HL-60 (cell line): Measurements from ENCODE around the gene MXD1.

ENCODE experiments used
- DNase-seq, 2 experiments: peaks; one replicate each; pipeline ENCODE4 v3.0.0-alpha.2; 2010 to 2020; ENCODE audit warnings: low read depth in 1 of 2, low spot score in 1 of 2
- H3K27ac ChIP-seq: fragments of 250-450 bp; sonication (Bioruptor Pico); replicated peaks from 2 replicates; pipeline ENCODE4 v1.5.1; 2020; ENCODE audit warnings: mild to moderate bottlenecking, moderate library complexity
- H3K27me3 ChIP-seq: fragments of 250-450 bp; sonication (Bioruptor Pico); 2 replicates; pipeline ENCODE4 v1.5.1; 2021; ENCODE audit warnings: mild to moderate bottlenecking, moderate library complexity; ENCODE audit not compliant: insufficient read depth, poor library complexity, severe bottlenecking
- H3K4me3 ChIP-seq: replicated peaks from 2 replicates; pipeline ENCODE4 v1.5.1; 2011; ENCODE audit warnings: mild to moderate bottlenecking, control low read depth, low read length; ENCODE audit not compliant: insufficient read depth
- GABPA ChIP-seq: IDR thresholded peaks from 2 replicates; pipeline ENCODE4 v1.6.1; 2012; ENCODE audit warnings: low read depth
- POLR2AphosphoS5 ChIP-seq: IDR thresholded peaks from 2 replicates; pipeline ENCODE4 v1.6.1; 2012; ENCODE audit warnings: low read depth
- SPI1 ChIP-seq: IDR thresholded peaks from 2 replicates; pipeline ENCODE4 v1.6.1; 2012; ENCODE audit warnings: low read depth, mild to moderate bottlenecking, borderline replicate concordance
- TF ChIP-seq, protein P1 (sequence below): IDR thresholded peaks from one replicate; pipeline ENCODE4 v1.5.1; 2011; ENCODE audit warnings: low read length, control low read depth, inconsistent platforms; ENCODE audit not compliant: insufficient read depth
- TF ChIP-seq, protein P2 (sequence below): IDR thresholded peaks from 2 replicates; pipeline ENCODE4 v1.6.1; 2012; ENCODE audit warnings: low read depth; ENCODE audit not compliant: insufficient replicate concordance

Gene MXD1

DNA sequence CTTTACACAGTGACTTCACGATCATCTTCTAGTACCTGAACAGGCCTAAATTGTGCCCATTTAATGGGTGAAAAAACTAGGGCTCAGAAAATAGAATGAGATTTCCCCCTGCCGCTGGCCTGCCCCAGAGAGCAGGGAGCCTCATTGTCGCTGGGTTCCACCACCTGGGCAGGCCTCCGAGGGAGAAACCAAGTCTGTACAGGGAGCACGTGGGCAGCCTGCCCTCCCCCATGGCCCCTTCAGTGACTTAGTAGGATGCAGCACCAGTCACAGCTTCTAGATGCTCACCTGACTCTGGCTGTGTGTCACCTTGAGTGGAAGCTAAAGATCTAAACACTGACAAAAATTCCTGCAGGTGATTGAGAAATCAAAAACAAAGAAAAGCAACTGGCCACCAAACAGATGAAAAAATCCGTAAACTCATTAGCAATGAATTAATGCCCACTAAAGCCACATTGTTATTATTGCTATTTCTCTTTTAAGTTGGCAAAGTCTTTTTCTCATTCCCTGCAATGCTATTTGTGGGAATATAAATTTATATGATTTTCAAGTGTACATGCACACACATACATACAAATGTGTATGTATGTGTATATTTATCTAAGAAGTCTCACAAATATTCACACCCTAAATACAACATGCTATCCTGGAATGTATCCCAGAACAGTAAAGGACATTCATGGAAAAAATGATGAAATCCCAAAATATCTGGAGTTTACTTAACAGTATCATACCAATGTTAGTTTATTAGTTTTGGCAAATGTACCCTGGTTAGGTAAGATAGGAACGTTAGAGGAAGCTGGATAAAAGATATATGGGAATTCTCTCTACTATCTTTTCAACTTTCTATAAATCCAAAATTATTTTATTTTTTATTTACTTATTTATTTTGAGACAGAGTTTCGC is 65.2 kb downstream of the MXD1 start:
- no peaks in the 10 kb centered on the region for H3K27me3 ChIP-seq
- no peak for TF ChIP-seq POLR2AphosphoS5
- TF ChIP-seq GABPA, result no peak
- TF ChIP-seq, protein P1, sequence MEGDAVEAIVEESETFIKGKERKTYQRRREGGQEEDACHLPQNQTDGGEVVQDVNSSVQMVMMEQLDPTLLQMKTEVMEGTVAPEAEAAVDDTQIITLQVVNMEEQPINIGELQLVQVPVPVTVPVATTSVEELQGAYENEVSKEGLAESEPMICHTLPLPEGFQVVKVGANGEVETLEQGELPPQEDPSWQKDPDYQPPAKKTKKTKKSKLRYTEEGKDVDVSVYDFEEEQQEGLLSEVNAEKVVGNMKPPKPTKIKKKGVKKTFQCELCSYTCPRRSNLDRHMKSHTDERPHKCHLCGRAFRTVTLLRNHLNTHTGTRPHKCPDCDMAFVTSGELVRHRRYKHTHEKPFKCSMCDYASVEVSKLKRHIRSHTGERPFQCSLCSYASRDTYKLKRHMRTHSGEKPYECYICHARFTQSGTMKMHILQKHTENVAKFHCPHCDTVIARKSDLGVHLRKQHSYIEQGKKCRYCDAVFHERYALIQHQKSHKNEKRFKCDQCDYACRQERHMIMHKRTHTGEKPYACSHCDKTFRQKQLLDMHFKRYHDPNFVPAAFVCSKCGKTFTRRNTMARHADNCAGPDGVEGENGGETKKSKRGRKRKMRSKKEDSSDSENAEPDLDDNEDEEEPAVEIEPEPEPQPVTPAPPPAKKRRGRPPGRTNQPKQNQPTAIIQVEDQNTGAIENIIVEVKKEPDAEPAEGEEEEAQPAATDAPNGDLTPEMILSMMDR, result no peak
- TF ChIP-seq SPI1, result no peak
- TF ChIP-seq, protein P2, sequence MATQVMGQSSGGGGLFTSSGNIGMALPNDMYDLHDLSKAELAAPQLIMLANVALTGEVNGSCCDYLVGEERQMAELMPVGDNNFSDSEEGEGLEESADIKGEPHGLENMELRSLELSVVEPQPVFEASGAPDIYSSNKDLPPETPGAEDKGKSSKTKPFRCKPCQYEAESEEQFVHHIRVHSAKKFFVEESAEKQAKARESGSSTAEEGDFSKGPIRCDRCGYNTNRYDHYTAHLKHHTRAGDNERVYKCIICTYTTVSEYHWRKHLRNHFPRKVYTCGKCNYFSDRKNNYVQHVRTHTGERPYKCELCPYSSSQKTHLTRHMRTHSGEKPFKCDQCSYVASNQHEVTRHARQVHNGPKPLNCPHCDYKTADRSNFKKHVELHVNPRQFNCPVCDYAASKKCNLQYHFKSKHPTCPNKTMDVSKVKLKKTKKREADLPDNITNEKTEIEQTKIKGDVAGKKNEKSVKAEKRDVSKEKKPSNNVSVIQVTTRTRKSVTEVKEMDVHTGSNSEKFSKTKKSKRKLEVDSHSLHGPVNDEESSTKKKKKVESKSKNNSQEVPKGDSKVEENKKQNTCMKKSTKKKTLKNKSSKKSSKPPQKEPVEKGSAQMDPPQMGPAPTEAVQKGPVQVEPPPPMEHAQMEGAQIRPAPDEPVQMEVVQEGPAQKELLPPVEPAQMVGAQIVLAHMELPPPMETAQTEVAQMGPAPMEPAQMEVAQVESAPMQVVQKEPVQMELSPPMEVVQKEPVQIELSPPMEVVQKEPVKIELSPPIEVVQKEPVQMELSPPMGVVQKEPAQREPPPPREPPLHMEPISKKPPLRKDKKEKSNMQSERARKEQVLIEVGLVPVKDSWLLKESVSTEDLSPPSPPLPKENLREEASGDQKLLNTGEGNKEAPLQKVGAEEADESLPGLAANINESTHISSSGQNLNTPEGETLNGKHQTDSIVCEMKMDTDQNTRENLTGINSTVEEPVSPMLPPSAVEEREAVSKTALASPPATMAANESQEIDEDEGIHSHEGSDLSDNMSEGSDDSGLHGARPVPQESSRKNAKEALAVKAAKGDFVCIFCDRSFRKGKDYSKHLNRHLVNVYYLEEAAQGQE, result no peak
- H3K27ac ChIP-seq, result peak overlapping the region; percentile 74
- DNase-seq, result no peak
- H3K4me3 ChIP-seq, result no peak overlapping the region

DNA sequence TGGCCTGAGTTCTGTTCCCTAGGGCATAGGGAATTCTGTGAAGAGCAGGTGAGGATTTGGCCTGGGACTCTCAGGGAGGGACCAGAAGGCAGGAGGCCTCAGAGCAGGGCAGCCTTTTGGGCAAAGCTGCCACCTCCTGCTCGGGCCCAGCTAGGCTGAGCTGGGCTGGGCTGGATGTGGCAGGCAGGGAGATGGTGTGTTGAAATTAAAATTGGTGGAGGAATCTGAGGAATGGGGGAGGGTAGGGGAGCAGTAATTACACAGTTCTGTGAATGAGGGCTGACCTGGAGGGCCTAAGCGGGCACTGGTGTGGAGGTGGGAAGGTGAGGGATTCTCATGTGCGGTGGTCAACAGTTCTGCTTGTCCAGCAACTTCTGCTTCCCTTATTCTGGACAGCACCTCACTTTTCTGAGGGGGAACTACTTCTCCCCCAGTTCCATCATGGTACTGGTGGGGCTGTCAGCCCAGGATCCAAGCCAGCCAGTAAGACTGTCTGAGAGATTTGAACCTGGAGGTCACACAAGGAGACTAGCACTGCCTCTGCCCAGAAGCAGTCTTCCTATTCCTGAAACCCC is 68.6 kb downstream of the MXD1 start:
- peak in 1 of 2 experiments; percentile 29 for DNase-seq
- no peaks in the 10 kb centered on the region for H3K27me3 ChIP-seq
- TF ChIP-seq, protein P2, result peak; percentile 35
- no peak for TF ChIP-seq GABPA
- H3K27ac ChIP-seq, result peak overlapping the region; percentile 51
- H3K4me3 ChIP-seq, result no peak overlapping the region

DNA sequence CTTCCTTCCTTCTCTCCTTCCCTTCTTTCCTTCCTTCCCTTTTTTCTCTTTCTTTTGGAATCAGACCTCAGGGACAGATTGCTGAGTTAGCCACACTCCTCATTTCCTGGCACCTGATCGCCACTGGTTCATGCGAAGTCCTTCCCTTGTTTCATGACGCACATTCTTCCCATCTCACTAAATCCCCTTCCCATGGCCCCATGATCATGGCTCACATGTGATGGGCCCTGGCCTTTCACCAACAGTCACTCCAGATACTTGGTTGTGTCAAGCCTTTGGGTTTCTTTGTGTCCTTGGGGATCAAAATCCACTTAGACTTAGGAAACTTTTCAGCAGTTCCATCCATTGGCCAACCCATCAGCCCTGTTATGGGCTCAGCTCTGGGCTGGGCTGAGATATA is 70.3 kb downstream of the MXD1 start:
- H3K27ac ChIP-seq, result peak overlapping the region; percentile 74
- H3K4me3 ChIP-seq, result no peak overlapping the region
- TF ChIP-seq SPI1, result 0 out of 2 replicates have a peak, but pooled peaks have one; percentile 6
- no peak for TF ChIP-seq POLR2AphosphoS5
- DNase-seq, result no peak
- no peaks in the 10 kb centered on the region for H3K27me3 ChIP-seq

DNA sequence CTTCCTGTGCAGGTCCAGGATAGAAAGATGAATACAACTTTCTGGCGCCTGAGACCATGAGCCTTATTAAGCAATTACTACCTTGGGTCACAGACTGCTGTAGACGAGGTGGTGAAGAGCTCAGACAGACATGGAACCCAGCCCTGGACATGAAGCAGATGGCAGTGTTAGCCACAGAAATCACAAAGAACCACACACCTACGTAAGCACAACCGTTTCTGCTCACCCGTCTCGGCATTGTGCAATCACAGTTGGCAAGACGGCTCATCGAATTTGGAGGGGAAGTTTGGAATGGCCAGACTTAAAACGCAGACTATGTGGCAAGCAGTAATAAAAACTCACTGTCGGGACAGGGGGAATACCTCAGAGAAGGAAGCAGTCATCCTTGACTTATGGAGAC is 70.8 kb downstream of the MXD1 start:
- TF ChIP-seq GABPA, result no peak
- peak; percentile 96 for TF ChIP-seq POLR2AphosphoS5
- TF ChIP-seq, protein P1, result no peak
- TF ChIP-seq SPI1, result peak; percentile 49; the same call in 1 of the 2 replicates
- H3K4me3 ChIP-seq, result no peak overlapping the region
- H3K27ac ChIP-seq, result peak overlapping the region; percentile 74
- peak; percentile 98 to 100 for DNase-seq
- H3K27me3 ChIP-seq, result no peaks in the 10 kb centered on the region
